Endothelial cell of umbilical vein (primary cell): Measurements from ENCODE around the gene USH1C.

Source experiments
- CTCF ChIP-seq, 2 donors: IDR thresholded peaks; 1 replicate in 1 of 2; 2 replicates in 1 of 2; pipeline ENCODE4 v1.5.1; 2011; ENCODE audit warnings: low read length in 2 of 2, mild to moderate bottlenecking in 2 of 2, moderate library complexity in 2 of 2, control low read depth in 1 of 2, inconsistent platforms in 1 of 2, low read depth in 1 of 2; ENCODE audit not compliant: insufficient read depth in 1 of 2; ENCODE audit errors: extremely low read depth in 1 of 2
- JUN ChIP-seq: IDR thresholded peaks from 2 replicates; pipeline ENCODE4 v1.6.1; 2011; ENCODE audit warnings: borderline replicate concordance, low read depth; ENCODE audit not compliant: insufficient read length, insufficient read depth
- MAX ChIP-seq: IDR thresholded peaks from 2 replicates; pipeline ENCODE4 v1.6.1; 2011; ENCODE audit not compliant: insufficient read depth, insufficient read length
- POLR2A ChIP-seq: IDR thresholded peaks from 2 replicates; pipeline ENCODE4 v1.6.1; 2012; ENCODE audit warnings: low read depth, mild to moderate bottlenecking, control low read depth, low read length
- POLR2AphosphoS5 ChIP-seq: IDR thresholded peaks from 2 replicates; pipeline ENCODE4 v1.6.1; 2012; ENCODE audit warnings: low read depth, mild to moderate bottlenecking, control low read depth, low read length, moderate library complexity; ENCODE audit not compliant: insufficient read depth

GRCh38 chr11:17513853-17514252 is 30.4 kb downstream of the USH1C start:
- no peak for TF ChIP-seq CTCF (IDR thresholded peaks at IDR 0.05; ENCODE audit: extremely low read depth in 1 of 2, insufficient read depth in 1 of 2, low read depth in 1 of 2, low read length in 2 of 2)
- no peak for TF ChIP-seq POLR2A
- no peak for TF ChIP-seq MAX
- TF ChIP-seq POLR2AphosphoS5, result no peak
- TF ChIP-seq JUN, result no peak
